Lower lobe of right lung (tissue), 2 donors: ENCODE results near the gene IL33. TPM values are rescaled to one million over a fixed set of nuclear protein-coding genes. Genes with fewer than 3 reads are reported as not detected.

Experiments
- ATAC-seq, 2 donors: fragments of 200-7000 bp; cut with Tn5 transposase; one replicate each; pipeline ENCODE4 v1.9.1; 2020 to 2022; ENCODE audit warnings: mild to moderate bottlenecking in 2 of 2, moderate library complexity in 2 of 2
- DNase-seq: peaks from one replicate; pipeline ENCODE4 v3.0.0-alpha.2; 2020
- H3K27ac ChIP-seq: fragments of 200-600 bp; one replicate; pipeline ENCODE4 v1.8.0; 2022
- H3K27me3 ChIP-seq: fragments of 200-600 bp; one replicate; pipeline ENCODE4 v1.8.0; 2022; ENCODE audit warnings: low read depth
- H3K36me3 ChIP-seq: fragments of 200-600 bp; one replicate; pipeline ENCODE4 v1.8.0; 2022; ENCODE audit warnings: mild to moderate bottlenecking
- H3K4me1 ChIP-seq: fragments of 200-600 bp; one replicate; pipeline ENCODE4 v1.8.0; 2022
- H3K4me3 ChIP-seq: fragments of 200-600 bp; one replicate; pipeline ENCODE4 v1.8.0; 2022; ENCODE audit warnings: mild to moderate bottlenecking
- H3K9me3 ChIP-seq: fragments of 200-600 bp; one replicate; pipeline ENCODE4 v1.8.0; 2022
- intact Hi-C: fragments of 100-400 bp; cut with DNase I; formaldehyde crosslinking; loops from one replicate; pipeline ENCODE4 v1.11.0; 2022
- total RNA-seq: library from RNA; stranded (reverse); fragmentation: NEBNext Ultra II Directional; extraction: Animal tissue kit (Norgen Biotek cat#: 25700); gene quantifications from one replicate; pipeline ENCODE4 v1.2.1, GENCODE V29; 2021
- TF ChIP-seq, protein P1 (sequence below): fragments of 200-600 bp; IDR thresholded peaks from one replicate; pipeline ENCODE4 v1.8.0; 2022; ENCODE audit warnings: antibody characterized with exemption, mild to moderate bottlenecking
- donor health status: DM: no; HTN: yes; CAD: no; lungs with severe emphysema.

Gene IL33
- total RNA-seq, 1 donor from 2014 or later: 47.8 TPM

DNA sequence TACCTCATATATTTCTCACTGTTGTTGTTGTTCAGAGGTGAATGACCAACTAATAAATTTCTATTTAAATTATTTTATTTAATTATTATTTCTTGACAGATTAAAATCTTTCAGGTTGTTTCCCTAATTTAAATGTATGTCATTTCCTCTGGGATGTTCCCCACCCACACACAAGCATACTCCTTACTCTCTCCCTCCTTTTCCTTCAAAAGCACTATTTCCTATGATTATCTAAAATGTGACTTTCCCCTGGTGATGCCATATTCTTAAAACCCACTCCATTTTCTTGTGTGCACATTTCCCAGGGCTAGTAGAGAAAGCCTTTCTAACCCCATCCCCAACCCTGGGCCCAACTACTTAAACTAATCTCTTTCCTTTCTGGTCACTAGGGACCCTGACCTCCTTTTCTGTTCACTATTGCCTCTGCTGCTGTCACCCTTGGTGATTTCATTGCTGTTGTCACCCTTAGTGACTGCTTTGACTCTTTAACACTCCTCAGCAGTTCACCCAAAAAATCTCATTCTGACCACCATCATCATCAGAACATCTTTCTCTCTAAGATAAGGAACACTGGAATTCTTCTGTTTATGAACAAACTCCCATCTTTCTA, 16.8 kb downstream of the IL33 start:
- intact Hi-C loops: no loop called here
- no peaks in the 10 kb centered on the region for H3K36me3 ChIP-seq
- DNase-seq: no peak
- no peaks in the 10 kb centered on the region for H3K27me3 ChIP-seq
- TF ChIP-seq, protein P1, sequence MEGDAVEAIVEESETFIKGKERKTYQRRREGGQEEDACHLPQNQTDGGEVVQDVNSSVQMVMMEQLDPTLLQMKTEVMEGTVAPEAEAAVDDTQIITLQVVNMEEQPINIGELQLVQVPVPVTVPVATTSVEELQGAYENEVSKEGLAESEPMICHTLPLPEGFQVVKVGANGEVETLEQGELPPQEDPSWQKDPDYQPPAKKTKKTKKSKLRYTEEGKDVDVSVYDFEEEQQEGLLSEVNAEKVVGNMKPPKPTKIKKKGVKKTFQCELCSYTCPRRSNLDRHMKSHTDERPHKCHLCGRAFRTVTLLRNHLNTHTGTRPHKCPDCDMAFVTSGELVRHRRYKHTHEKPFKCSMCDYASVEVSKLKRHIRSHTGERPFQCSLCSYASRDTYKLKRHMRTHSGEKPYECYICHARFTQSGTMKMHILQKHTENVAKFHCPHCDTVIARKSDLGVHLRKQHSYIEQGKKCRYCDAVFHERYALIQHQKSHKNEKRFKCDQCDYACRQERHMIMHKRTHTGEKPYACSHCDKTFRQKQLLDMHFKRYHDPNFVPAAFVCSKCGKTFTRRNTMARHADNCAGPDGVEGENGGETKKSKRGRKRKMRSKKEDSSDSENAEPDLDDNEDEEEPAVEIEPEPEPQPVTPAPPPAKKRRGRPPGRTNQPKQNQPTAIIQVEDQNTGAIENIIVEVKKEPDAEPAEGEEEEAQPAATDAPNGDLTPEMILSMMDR: no peak
- peaks cover 31% of the 10 kb centered on the region for H3K4me1 ChIP-seq
- H3K27ac ChIP-seq: no peak overlapping the region
- no peak overlapping the region for H3K4me3 ChIP-seq
- no peak for ATAC-seq
- H3K9me3 ChIP-seq: no peaks in the 10 kb centered on the region

DNA sequence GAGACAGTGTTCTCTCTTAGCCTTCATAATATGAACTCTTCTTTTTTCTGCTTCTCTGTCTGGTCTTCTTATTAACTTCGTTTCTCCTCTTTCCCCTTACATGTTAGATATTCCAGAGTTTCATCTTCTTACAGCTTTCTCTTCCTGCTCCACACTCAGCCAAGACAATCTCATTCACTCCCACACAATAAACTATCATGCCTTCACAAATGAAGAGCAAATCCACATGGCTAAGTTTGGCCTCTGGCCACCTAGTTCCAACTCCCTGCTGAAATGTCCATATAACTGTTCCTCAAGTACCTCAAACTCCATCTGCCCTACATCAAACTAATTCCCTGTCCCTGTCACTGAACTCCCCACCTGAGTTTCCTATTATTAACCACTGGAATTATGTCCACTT, 18.4 kb downstream of the IL33 start:
- Histone ChIP-seq H3K4me1 (peaks cover 21% of the 10 kb centered on the region), H3K36me3 (no peaks in the 10 kb centered on the region), H3K27me3 (no peaks in the 10 kb centered on the region), H3K4me3 (no peak overlapping the region), H3K9me3 (no peaks in the 10 kb centered on the region), H3K27ac (no peak overlapping the region)
- TF ChIP-seq, protein P1: no peak
- ATAC-seq: no peak
- intact Hi-C loops: no loop called here
- DNase-seq: no peak

DNA sequence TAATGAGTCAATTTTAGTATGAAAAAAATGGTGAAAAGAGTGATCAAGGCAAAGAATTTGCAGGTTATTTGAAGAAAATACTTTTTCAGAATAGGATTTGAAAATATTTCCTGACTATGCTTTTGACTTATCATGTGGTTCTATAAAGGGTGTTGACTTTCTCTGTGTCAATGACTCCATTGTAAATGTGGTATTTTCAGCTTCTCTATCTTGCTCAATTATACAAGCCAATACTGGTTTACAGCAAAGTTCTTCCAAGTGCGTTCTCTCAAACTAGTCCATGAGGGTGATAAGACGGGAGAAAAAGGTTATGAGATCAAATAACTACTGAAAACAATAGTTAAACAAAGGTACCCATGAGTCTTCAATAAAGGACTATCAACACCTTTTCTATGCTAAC, 21.7 kb downstream of the IL33 start:
- no peaks in the 10 kb centered on the region for H3K9me3 ChIP-seq
- no peaks in the 10 kb centered on the region for H3K36me3 ChIP-seq
- peaks cover 4% of the 10 kb centered on the region for H3K4me1 ChIP-seq
- H3K27me3 ChIP-seq: no peaks in the 10 kb centered on the region
- H3K4me3 ChIP-seq: no peak overlapping the region
- TF ChIP-seq, protein P1: no peak
- intact Hi-C loops: no loop called here
- ATAC-seq: no peak
- no peak overlapping the region for H3K27ac ChIP-seq
- DNase-seq: no peak

DNA sequence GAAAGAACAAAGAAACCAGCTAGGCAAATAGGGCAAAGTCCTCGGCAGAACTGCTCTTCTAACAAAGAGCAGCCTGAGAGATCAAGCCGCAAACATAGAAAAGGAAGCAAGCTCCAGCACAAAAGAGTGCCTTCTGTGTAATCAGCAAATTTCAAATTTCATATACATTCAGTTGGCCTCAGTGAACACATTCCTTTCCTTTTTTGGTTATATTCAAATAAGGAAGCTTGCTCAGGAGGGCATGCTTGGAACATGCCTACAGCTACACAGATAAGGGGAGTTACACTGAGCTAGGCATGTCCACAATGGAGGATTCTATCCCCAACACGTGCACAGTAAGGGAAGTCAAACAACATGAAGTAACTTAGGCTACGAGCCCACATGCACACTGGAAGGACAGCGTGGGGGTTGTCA, 23.4 kb downstream of the IL33 start:
- no peaks in the 10 kb centered on the region for H3K27me3 ChIP-seq
- H3K4me1 ChIP-seq: peaks cover 4% of the 10 kb centered on the region
- H3K27ac ChIP-seq: no peak overlapping the region
- ATAC-seq (no peak), DNase-seq (no peak)
- H3K36me3 ChIP-seq: no peaks in the 10 kb centered on the region
- TF ChIP-seq, protein P1: no peak
- H3K9me3 ChIP-seq: no peaks in the 10 kb centered on the region
- intact Hi-C loops: no loop called here
- H3K4me3 ChIP-seq: no peak overlapping the region

DNA sequence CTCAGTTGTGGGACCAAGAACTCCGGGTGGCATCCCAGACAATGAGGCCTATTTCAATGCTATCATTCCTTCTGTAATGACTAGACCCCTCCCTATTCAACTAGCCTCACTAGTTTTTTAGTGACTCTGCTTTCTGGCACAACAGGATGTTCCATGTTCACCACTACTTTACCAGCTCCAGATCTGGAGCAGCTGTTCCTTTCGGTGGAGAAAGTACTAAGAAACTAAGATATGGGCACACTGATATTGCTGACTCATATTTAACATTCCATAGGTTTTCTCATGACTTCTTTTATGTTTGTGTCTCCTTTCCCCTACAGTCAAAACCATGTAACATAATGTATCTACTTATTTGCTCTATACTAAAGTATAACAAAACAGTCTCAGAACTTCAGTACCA, 24.1 kb downstream of the IL33 start:
- H3K4me1 ChIP-seq: peaks cover 4% of the 10 kb centered on the region
- ATAC-seq: no peak
- H3K36me3 ChIP-seq: no peaks in the 10 kb centered on the region
- no peaks in the 10 kb centered on the region for H3K27me3 ChIP-seq
- H3K4me3 ChIP-seq: no peak overlapping the region
- no peak for DNase-seq
- H3K9me3 ChIP-seq: no peaks in the 10 kb centered on the region
- TF ChIP-seq, protein P1: no peak
- no peak overlapping the region for H3K27ac ChIP-seq
- intact Hi-C loops: no loop called here
